NCI-H446 (cell line): ENCODE results near the gene SLF2.

Experiments
- DNase-seq, 2 experiments: peaks; one replicate each; lab custom pipeline; 2025; lab: John Stamatoyannopoulos, UW

Gene SLF2

GRCh38 chr10:100912605-100913469 lies at the start of gene SLF2:
Gene SLF2 (plus strand): TSS chr10:100912963. CDS start chr10:100913111, 148 bp downstream.
- DNase-seq: peak; percentile 89 to 95

GRCh38 chr10:100863433-100863832 lies 49.3 kb upstream of the SLF2 start:
- no peak for DNase-seq

- DNase-seq: no peak
These were observed 48.5 kb upstream of the SLF2 start for GRCh38 chr10:100864036-100864885.

GRCh38 chr10:100864978-100865377 lies 47.8 kb upstream of the SLF2 start:
- DNase-seq: peak in 1 of 2 experiments; percentile 4

GRCh38 chr10:100866010-100866409 lies 46.8 kb upstream of the SLF2 start:
- no peak for DNase-seq

GRCh38 chr10:100866575-100867098 lies 46.1 kb upstream of the SLF2 start:
- DNase-seq: no peak

GRCh38 chr10:100867261-100867963 lies 45.4 kb upstream of the SLF2 start:
- no peak for DNase-seq

GRCh38 chr10:100868382-100868781 lies 44.4 kb upstream of the SLF2 start:
- no peak for DNase-seq

GRCh38 chr10:100869399-100869798 lies 43.4 kb upstream of the SLF2 start:
- DNase-seq: no peak

- peak in 1 of 2 experiments; percentile 16 for DNase-seq
These were observed 40.5 kb upstream of the SLF2 start for GRCh38 chr10:100872034-100872791.

GRCh38 chr10:100873146-100873826 lies 39.5 kb upstream of the SLF2 start:
- DNase-seq: no peak

GRCh38 chr10:100873827-100874326 lies 38.9 kb upstream of the SLF2 start:
- no peak for DNase-seq

- DNase-seq: no peak
These were observed 37.9 kb upstream of the SLF2 start for GRCh38 chr10:100874702-100875483.

GRCh38 chr10:100875484-100876166 lies 37.1 kb upstream of the SLF2 start:
- no peak for DNase-seq

GRCh38 chr10:100876585-100877460 lies 35.9 kb upstream of the SLF2 start:
- no peak for DNase-seq

GRCh38 chr10:100877461-100877850 lies 35.3 kb upstream of the SLF2 start:
- no peak for DNase-seq

GRCh38 chr10:100878291-100878910 lies 34.4 kb upstream of the SLF2 start:
- peak; percentile 24 to 61 for DNase-seq
